GM03348 (cell line): Measurements from ENCODE around the gene AGBL3.
"Not testable (repeated sequence)": the region's sequence is repeated elsewhere in the genome, so short reads cannot be mapped to it uniquely, and the experiment has no call there.

Source experiments
- DNase-seq: peaks from one replicate; pipeline ENCODE4 v3.0.0; 2012; ENCODE audit warnings: low spot score

AGBL3 gene

DNA sequence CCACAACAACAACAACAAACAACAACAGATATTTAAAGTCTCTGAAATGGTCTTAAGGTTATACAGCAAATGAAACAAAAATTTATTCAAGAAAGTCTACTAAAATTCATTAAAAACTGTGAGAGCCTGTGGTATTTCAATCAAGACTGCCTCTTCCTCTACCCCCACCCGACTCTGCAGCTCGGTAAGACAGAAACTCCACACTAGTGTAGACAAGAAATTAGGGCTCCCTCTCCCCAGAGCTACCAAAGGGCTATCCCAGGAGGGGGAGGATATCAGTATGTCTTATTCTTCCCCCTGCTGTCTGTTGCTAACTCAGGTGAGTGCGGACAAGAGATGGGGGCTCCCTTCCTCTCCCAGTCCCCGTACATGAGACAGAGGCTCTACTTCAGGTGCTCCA, 90.6 kb downstream of the AGBL3 start:
- no peak for DNase-seq

DNA sequence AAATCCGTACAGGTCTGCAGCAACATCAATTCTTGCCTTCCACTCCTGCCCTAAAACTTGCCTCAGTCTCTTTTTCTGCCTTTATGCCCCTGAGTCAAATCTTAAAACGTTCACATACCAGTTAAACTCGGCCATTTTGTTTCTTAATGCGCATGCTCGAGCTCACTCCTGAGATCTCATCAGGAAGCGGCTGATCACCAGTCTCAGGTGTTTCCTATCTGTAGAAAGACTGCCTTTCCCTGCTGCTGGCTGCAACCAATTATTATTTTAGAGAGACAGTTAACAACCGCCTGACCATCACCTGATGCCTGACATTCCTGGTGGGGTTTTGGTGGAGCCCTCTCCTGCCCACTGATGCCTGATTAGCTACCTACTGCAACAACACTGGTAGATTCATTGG, 91.3 kb downstream of the AGBL3 start:
- no peak for DNase-seq

GRCh38 chr7:135078051-135078450, 91.7 kb downstream of the AGBL3 start:
- no peak for DNase-seq

- DNase-seq, result no peak
These were observed 92.8 kb downstream of the AGBL3 start for GRCh38 chr7:135079068-135079467.

GRCh38 chr7:135083005-135083404, 96.7 kb downstream of the AGBL3 start:
- DNase-seq, result no peak

DNA sequence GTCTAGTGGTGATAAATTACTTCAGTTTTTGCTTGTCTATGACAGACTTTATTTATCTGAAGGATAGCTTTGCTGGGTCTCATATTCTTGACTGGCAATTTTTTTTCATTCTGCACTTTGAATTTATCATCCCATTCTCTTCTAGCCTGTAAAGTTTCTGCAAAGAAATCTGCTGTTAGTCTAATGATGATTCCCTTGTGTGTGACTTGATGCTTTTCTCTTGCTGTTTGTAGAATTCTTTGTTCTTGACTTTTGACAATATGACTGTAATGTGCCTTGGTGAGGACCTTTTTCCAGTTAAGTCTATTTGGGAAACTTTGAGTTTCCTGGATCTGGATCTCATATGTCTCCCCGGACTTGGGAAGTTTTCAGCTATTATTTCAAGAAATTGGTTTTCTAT, 102.3 kb downstream of the AGBL3 start:
- DNase-seq, result no peak

- DNase-seq, result no peak
These were observed 105.4 kb downstream of the AGBL3 start for GRCh38 chr7:135091717-135092116.

DNA sequence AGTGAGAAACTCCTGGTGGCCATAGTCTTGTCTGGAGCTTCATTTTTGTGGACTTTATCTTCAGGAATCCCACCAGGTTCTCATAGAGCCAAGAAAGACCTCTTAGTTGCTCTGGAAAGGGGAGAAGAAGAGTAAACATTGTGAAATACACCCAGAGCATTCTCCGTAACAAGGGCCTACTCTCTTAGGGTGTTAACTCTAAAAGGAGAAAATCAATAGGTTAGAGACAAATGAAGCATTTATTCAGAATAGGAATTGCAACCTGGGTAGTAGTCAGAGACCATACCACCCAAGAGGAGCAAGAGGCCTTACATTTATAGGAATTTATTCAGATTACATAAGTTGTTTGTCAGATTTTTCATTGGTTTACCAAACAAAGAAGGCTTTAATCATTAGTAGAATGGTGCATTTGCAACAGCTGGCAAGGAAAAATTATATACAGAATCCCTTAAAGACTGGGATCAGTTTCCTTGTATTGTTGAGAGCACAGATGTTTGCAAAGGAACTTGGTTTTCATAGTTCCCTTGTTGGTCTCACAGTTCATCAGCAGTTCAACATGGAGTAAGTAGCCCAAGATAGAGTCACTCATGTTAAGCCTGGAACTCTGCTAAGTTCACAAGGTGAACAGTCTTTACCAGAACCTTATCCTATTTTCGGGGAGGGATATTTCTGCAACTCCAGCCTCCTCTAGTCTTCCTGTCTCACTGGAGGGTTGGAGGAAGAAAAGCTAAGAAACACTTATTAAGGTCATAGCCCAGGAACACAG, 108.3 kb downstream of the AGBL3 start:
- DNase-seq, result no peak

- no peak for DNase-seq
These were observed 109.1 kb downstream of the AGBL3 start for GRCh38 chr7:135095450-135095849.

- DNase-seq, result no peak
These were observed 112.1 kb downstream of the AGBL3 start for GRCh38 chr7:135098391-135098790.

GRCh38 chr7:135100856-135101255, 114.5 kb downstream of the AGBL3 start:
- no peak for DNase-seq

DNA sequence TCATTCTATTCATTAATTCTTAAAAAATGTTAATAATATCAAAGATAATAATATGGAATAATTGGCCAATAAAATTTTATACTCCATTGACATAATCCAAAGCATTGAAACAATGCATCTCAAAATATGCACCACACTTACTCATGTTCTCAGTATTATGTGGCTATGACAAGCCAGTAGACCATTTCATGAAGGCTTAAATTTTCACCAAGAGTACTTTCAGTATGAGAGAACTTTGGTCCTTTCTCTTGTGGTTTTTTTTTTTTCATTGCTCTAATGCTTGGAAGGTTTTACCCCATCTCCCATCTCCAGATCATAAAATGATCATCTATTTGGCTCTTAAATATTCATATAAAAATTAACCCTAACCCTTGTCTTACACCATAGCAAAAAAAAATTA, 116.1 kb downstream of the AGBL3 start:
- DNase-seq, result no peak

- DNase-seq, result no peak
These were observed 123.3 kb downstream of the AGBL3 start for GRCh38 chr7:135109562-135109961.

DNA sequence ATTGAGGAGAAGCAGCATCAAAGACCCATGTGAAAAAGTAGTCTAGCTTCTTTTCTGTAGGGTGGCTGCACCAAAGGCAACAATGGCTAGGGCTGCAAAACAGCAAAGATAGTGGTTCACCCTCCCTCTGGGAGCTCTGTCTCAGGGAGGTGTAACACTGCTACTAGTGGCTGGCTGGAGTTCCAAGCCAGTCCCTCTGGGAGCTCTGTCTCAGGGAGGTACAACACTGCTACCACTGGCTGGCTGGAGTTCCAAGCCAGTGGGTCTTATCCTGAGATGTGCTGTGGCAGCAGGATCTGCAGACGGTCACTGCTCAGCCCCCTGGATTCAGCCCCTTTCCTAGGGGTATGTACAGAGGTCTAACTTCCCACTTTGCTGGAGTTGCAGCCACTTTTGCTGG, 123.7 kb downstream of the AGBL3 start:
- DNase-seq, result no peak

DNA sequence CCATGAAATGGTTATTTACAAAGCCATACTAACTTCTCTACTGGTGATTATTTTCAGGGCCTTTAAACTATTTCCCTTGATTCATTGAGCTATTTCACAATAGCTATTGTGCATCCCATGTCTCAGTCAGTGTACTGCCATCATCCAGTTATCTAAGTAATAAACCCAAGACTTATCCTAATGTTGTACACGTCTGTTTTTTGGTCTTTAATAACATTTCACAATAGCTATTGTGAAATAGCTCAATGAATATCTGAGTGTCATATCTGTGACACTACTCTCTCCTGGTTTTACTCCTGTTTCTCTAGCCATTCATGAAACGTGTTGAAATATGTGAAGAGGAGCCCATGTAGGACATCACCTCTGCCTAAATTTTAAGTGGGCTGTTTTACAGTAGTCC, 125.1 kb downstream of the AGBL3 start:
- DNase-seq, result no peak

DNA sequence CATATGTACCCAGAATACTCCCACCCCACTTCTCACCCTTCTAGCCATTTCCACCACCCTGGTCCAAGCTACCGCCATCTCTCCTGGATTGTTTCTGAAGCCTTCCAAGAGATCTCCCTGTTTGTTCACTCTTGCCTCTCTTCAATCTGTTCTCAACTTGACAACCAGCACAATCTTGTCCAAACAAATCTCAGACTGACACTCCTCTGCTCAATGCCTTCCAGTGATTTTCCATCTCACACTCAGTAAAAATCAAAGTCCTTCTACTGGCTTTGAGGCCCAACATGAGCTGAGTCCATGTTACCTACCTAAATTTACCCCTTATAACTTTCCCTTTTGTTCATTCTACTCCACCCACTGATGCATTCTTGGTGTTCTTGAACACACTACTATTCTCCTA, 128.3 kb downstream of the AGBL3 start:
- no peak for DNase-seq

DNA sequence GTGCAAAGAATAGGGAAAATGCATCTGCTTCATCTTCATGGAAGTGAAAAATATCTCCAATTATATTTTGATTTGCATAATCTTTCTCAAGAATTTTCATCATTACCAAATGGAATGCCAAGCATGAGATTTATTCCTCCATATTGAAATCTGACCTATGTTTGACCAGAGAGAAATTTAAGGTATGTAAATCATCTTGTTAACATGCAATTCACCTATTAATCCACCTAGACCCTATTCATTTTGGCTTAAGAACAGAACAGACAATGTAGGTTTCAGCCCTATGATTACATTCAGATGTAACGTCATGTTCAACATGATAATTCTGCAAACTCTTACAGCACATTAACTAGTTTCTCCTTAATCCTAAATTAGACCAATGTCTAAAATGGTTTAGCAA, 130.8 kb downstream of the AGBL3 start:
- no peak for DNase-seq

- no peak for DNase-seq
These were observed 135.6 kb downstream of the AGBL3 start for GRCh38 chr7:135121868-135122267.

DNA sequence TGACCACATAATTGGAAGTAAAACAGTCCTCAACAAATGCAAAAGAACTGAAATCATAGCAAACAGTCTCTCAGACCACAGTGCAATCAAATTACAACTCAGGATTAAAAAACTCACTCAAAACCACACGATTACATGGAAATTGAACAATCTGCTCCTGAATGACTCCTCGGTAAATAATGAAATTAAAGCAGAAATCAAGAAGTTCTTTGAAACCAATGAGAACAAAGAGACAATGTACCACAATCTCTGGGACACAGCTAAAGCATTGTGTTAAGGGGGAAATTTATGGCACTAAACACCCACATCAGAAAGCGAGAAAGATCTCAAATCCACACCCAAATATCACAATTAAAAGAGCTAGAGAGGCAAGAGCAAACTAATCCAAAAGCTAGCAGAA, 138.3 kb downstream of the AGBL3 start:
- not testable (repeated sequence) for DNase-seq

GRCh38 chr7:135128931-135129330, 142.6 kb downstream of the AGBL3 start:
- DNase-seq, result no peak

- no peak for DNase-seq
These were observed 143.3 kb downstream of the AGBL3 start for GRCh38 chr7:135129579-135129978.

DNA sequence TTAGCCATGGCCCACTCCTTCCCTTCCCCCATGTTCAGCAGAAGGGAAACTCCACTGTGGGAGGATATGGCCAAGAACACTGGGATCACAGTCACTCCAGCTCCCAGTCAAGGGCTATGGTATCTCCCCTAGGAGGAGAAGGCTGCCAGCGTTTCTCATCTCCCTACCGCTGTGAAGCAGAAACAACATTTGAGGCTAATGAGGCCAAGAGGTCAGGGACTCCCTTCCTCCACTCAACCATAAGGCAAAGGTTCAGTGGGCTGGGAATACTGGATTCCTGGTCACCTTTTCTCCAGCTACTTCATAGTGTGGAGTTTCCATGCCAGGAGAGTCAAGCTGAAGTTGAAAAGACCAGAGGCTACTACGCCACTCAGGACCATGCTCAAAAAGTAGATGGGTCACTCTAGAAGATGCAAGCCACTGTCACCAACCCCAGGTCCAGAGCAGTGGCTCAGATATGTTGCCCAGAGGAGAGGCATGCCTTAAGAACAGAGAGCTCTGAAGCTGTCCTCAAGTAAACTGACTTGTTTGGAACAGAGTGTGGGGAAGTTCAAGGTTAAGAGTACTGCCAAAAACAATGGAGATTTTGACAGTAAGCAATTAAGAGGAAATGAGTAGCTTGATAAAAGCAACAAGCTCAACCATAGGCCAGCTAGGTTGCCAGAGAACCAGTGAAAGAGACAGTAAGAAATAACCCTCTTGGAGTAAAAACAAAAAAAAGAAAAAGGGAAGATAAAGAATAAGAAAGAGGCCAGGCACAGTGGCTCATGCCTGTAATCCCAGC, 157.8 kb downstream of the AGBL3 start:
- no peak for DNase-seq

DNA sequence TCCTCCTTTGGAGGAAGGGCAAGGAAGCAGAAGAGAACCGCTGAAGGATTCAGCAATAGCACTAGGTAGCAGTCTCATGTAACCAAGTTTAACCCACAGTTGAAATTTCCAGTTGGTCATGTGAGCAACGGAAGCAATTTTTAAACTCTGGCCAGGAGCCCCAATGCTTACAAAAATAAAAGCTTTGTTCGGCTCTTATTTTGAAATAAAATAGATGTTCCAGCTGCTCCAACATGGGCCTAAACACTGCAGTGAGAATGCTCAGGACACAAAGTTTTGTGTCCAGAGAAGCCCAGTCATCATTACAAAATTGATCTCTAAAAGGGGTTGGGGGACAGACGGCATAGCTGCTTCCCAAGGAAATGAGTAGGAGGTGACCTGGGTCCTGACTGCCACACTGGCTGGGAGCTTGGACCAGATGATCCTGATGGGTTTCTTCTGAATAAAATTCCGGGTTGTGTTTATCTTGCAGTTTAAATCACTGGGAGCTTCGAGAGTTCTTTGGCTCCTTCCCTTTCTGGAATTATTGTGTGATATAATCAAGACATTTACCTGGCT, 161.1 kb downstream of the AGBL3 start:
- DNase-seq, result no peak
